GM18858 (cell line): ENCODE measurements around the gene TBC1D3K.
"Not testable (repeated sequence)": the region's sequence is repeated elsewhere in the genome, so short reads cannot be mapped to it uniquely, and the experiment has no call there.

Experiments
- ATAC-seq: cut with Tn5 transposase; IDR thresholded peaks from one replicate; pipeline ENCODE4 v1.9.1; 2021; ENCODE audit not compliant: unreplicated experiment

Gene TBC1D3K

GRCh38 chr17:37924115-37924514 is at the start of gene TBC1D3K:
TSS of gene TBC1D3K (plus strand) at chr17:37924415. CDS start at chr17:37926000, 1,585 bp downstream.
- not testable (repeated sequence) for ATAC-seq

- no peak for ATAC-seq
These were observed 39.7 kb upstream of the TBC1D3K start for GRCh38 chr17:37884516-37884915.

- no peak for ATAC-seq
These were observed 39.1 kb upstream of the TBC1D3K start for GRCh38 chr17:37885136-37885535.

- no peak for ATAC-seq
These were observed 35.3 kb upstream of the TBC1D3K start for GRCh38 chr17:37888881-37889280.

GRCh38 chr17:37896961-37897360 is 27.3 kb upstream of the TBC1D3K start:
- ATAC-seq = not testable (repeated sequence)
